GM23248 (cell line): ENCODE data around the gene ITK. TPM values are rescaled to one million over a fixed set of nuclear protein-coding genes. Genes with fewer than 3 reads are reported as not detected.

Experiments used
- DNase-seq: peaks from one replicate; pipeline ENCODE4 v3.0.0-alpha.2; 2015
- H2AFZ ChIP-seq: fragments of 200-600 bp; sonication (generic); 2 replicates; pipeline ENCODE4 v1.6.1; 2016; ENCODE audit warnings: antibody characterized with exemption
- H3F3A ChIP-seq: fragments of 200-600 bp; sonication (generic); 2 replicates; pipeline ENCODE4 v1.6.1; 2016; ENCODE audit warnings: mild to moderate bottlenecking, antibody characterized with exemption, mixed run types; ENCODE audit not compliant: insufficient read depth
- H3K27ac ChIP-seq: fragments of 200-600 bp; sonication (generic); 2 replicates; pipeline ENCODE4 v1.5.1; 2016; ENCODE audit warnings: mild to moderate bottlenecking
- H3K27me3 ChIP-seq: fragments of 200-600 bp; sonication (generic); replicated peaks from 2 replicates; pipeline ENCODE4 v1.6.1; 2016; ENCODE audit warnings: mild to moderate bottlenecking; ENCODE audit not compliant: insufficient read depth
- H3K36me3 ChIP-seq: fragments of 200-600 bp; sonication (generic); 2 replicates; pipeline ENCODE4 v1.6.1; 2016; ENCODE audit warnings: low read depth, mild to moderate bottlenecking
- H3K4me1 ChIP-seq: fragments of 200-600 bp; sonication (generic); 2 replicates; pipeline ENCODE4 v1.6.1; 2016; ENCODE audit warnings: mild to moderate bottlenecking; ENCODE audit not compliant: insufficient read depth
- H3K4me2 ChIP-seq: fragments of 200-600 bp; sonication (generic); one replicate; pipeline ENCODE4 v1.6.1; 2016; ENCODE audit warnings: mild to moderate bottlenecking; ENCODE audit not compliant: unreplicated experiment
- H3K4me3 ChIP-seq: fragments of 200-600 bp; sonication (generic); 2 replicates; pipeline ENCODE4 v1.5.1; 2016; ENCODE audit warnings: mild to moderate bottlenecking
- H3K79me2 ChIP-seq: fragments of 200-600 bp; sonication (generic); 2 replicates; pipeline ENCODE4 v1.6.1; 2016; ENCODE audit warnings: mild to moderate bottlenecking; ENCODE audit not compliant: insufficient read depth
- H3K9ac ChIP-seq: fragments of 200-600 bp; sonication (generic); 2 replicates; pipeline ENCODE4 v1.6.1; 2016; ENCODE audit warnings: mild to moderate bottlenecking
- H3K9me2 ChIP-seq: fragments of 200-600 bp; sonication (generic); 2 replicates; pipeline ENCODE4 v1.6.1; 2016; ENCODE audit warnings: mixed run types, mild to moderate bottlenecking, moderate library complexity; ENCODE audit not compliant: insufficient read depth
- H3K9me3 ChIP-seq: fragments of 200-600 bp; sonication (generic); one replicate; pipeline ENCODE4 v1.6.1; 2017; ENCODE audit warnings: low read depth
- H4K20me1 ChIP-seq: fragments of 200-600 bp; sonication (generic); 2 replicates; pipeline ENCODE4 v1.6.0; 2016; ENCODE audit not compliant: insufficient read depth
- EZH2 ChIP-seq: fragments of 200-600 bp; sonication (generic); IDR thresholded peaks from 2 replicates; pipeline ENCODE4 v1.6.1; 2018; ENCODE audit warnings: antibody characterized with exemption, mild to moderate bottlenecking; ENCODE audit not compliant: insufficient read depth, poor library complexity, severe bottlenecking
- EZH2phosphoT487 ChIP-seq: fragments of 200-600 bp; sonication (generic); IDR thresholded peaks from 2 replicates; pipeline ENCODE4 v1.6.1; 2018; ENCODE audit warnings: antibody characterized with exemption, moderate library complexity, mild to moderate bottlenecking, low read depth; ENCODE audit not compliant: insufficient read depth
- WGBS, 2 experiments: methylation state at CpG; one replicate each; pipeline ENCODE4 v1.1.6; 2015 to 2017; ENCODE audit warnings: low lambda C conversion rate in 2 of 2, low coverage in 1 of 2; ENCODE audit errors: missing lambda C conversion rate in 2 of 2; 5-methylcytosine and 5-hydroxymethylcytosine counted together
- in situ Hi-C: fragments of 300-500 bp; cut with MboI; formaldehyde crosslinking; loops from 2 replicates; pipeline ENCODE4 v1.15.0; 2020
- polyA plus RNA-seq: library from polyadenylated mRNA; unstranded; fragments of >200 nt; fragmentation: Nextera tagmentation; extraction: Ambion mirVana; gene quantifications from 2 replicates; pipeline ENCODE4 v1.2.1, GENCODE V29; 2016
- total RNA-seq: library from RNA; depleted of rRNA; stranded (reverse); fragments of >200 nt; shearing (Covaris generic); gene quantifications from 2 replicates; pipeline ENCODE4 v1.2.3, GENCODE V29; 2014; rRNA removed

The ITK gene
- total RNA-seq (0.11 TPM in 1 of 2 replicates, not detected in the other), polyA plus RNA-seq (0.04 TPM in 1 of 2 replicates, not detected in the other)

- Histone ChIP-seq H3K4me3 (no peak within 1 kb of the TSS), H3K4me2 (no peak within 1 kb of the TSS), H3K27ac (no peak within 1 kb of the TSS), H3K9me3 (no peaks in the 10 kb centered on the region), H3K9ac (no peak within 1 kb of the TSS), H3K79me2 (no peaks in the 10 kb centered on the region), H3K4me1 (no peaks in the 10 kb centered on the region), H4K20me1 (no peaks in the 10 kb centered on the region), H3K36me3 (no peaks in the 10 kb centered on the region), H3K9me2 (no peaks in the 10 kb centered on the region), H3F3A (no peaks in the 10 kb centered on the region), H2AFZ (no peak within 1 kb of the TSS), H3K27me3 (peaks cover 49% of the 10 kb centered on the region)
- no peak for TF ChIP-seq EZH2
- no peak for TF ChIP-seq EZH2phosphoT487
- no peak for DNase-seq
- 22 to 28% methylated on average over 8 of the region's 8 CpGs for WGBS, 2 experiments
- in situ Hi-C loops = no loop called here
These were observed at the start of gene ITK for GRCh38 chr5:157180374-157181264. Gene ITK (plus strand): TSS chr5:157180840. CDS start chr5:157180978, 138 bp downstream.

- 77 to 80% methylated on average over 7 of the region's 7 CpGs for WGBS, 2 experiments
- no peaks in the 10 kb centered on the region for H3K36me3 ChIP-seq
- no peak overlapping the region for H3K9ac ChIP-seq
- H3K27ac ChIP-seq = no peak overlapping the region
- H3K79me2 ChIP-seq = no peaks in the 10 kb centered on the region
- in situ Hi-C loops = no loop called here
- no peak for DNase-seq
- H3F3A ChIP-seq = no peaks in the 10 kb centered on the region
- H3K4me2 ChIP-seq = no peak overlapping the region
- no peaks in the 10 kb centered on the region for H3K9me2 ChIP-seq
- H2AFZ ChIP-seq = no peak overlapping the region
- H3K4me1 ChIP-seq = no peaks in the 10 kb centered on the region
- no peaks in the 10 kb centered on the region for H3K9me3 ChIP-seq
- TF ChIP-seq EZH2phosphoT487 = no peak
- no peak for TF ChIP-seq EZH2
- no peak overlapping the region for H3K4me3 ChIP-seq
- no peaks in the 10 kb centered on the region for H4K20me1 ChIP-seq
- no peaks in the 10 kb centered on the region for H3K27me3 ChIP-seq
These were observed 49.7 kb upstream of the ITK start for GRCh38 chr5:157130925-157131324.

- H3K36me3 ChIP-seq = no peaks in the 10 kb centered on the region
- DNase-seq = no peak
- 14 to 15% methylated on average over 1 of the region's 1 CpG for whole genome bisulfite sequencing, 2 experiments
- no peak overlapping the region for H3K9ac ChIP-seq
- no peak overlapping the region for H2AFZ ChIP-seq
- H3K27ac ChIP-seq = no peak overlapping the region
- no peaks in the 10 kb centered on the region for H3K27me3 ChIP-seq
- no peaks in the 10 kb centered on the region for H3K9me2 ChIP-seq
- 0 out of 2 replicates have a peak, but pooled peaks cover 2% of the 10 kb centered on the region for H3K79me2 ChIP-seq
- no peak overlapping the region for H3K4me2 ChIP-seq
- H3K4me3 ChIP-seq = no peak overlapping the region
- H3K9me3 ChIP-seq = no peaks in the 10 kb centered on the region
- H3K4me1 ChIP-seq = no peaks in the 10 kb centered on the region
- no peak for TF ChIP-seq EZH2phosphoT487
- no peak for TF ChIP-seq EZH2
- H3F3A ChIP-seq = no peaks in the 10 kb centered on the region
- no peaks in the 10 kb centered on the region for H4K20me1 ChIP-seq
- in situ Hi-C loops = no loop called here
These were observed 48.4 kb upstream of the ITK start for GRCh38 chr5:157132281-157132612.

- Histone ChIP-seq H3K9ac (no peak overlapping the region), H3K9me3 (no peaks in the 10 kb centered on the region), H3K27ac (no peak overlapping the region), H3K27me3 (no peaks in the 10 kb centered on the region), H4K20me1 (no peaks in the 10 kb centered on the region), H3K9me2 (no peaks in the 10 kb centered on the region), H3F3A (0 out of 2 replicates have a peak, but pooled peaks cover 8% of the 10 kb centered on the region), H2AFZ (no peak overlapping the region), H3K4me3 (no peak overlapping the region), H3K4me1 (peaks cover 6% of the 10 kb centered on the region; the same call in 1 of the 2 replicates), H3K36me3 (peaks cover 11% of the 10 kb centered on the region; the same call in 1 of the 2 replicates), H3K79me2 (peaks cover 55% of the 10 kb centered on the region), H3K4me2 (no peak overlapping the region)
- DNase-seq = peak; percentile 44
- TF ChIP-seq EZH2 (no peak), EZH2phosphoT487 (no peak)
- in situ Hi-C loops = no loop called here
- WGBS, 2 experiments = 98% methylated on average over 6 of the region's 6 CpGs
These were observed 42.9 kb upstream of the ITK start for GRCh38 chr5:157137691-157138090.
